Measurements from ENCODE around the gene AKAP6.

AKAP6 gene

DNA sequence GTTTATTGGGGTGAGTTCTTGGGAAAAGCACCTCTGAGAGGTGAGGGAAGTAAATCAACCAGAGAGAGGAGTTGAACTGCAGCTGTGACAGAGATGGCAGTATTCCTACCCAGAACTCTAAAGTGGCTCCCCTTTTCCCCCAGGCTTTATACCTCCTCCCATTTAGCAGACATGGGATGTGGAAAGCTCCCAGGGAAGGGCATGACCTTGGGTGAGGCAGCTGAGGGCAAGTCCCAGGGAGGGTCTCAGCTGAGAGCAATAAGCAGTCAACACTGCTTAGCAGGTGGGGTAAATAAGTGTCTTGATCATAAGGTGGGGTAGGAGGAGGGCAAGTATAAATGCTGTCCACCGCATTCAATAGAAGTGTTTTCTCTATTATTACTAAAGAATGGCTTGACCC is 143.0 kb downstream of the AKAP6 start:
- no peak for FAIRE-seq
- no peak for DNase-seq (ENCODE audit: insufficient read length, low spot score)

DNA sequence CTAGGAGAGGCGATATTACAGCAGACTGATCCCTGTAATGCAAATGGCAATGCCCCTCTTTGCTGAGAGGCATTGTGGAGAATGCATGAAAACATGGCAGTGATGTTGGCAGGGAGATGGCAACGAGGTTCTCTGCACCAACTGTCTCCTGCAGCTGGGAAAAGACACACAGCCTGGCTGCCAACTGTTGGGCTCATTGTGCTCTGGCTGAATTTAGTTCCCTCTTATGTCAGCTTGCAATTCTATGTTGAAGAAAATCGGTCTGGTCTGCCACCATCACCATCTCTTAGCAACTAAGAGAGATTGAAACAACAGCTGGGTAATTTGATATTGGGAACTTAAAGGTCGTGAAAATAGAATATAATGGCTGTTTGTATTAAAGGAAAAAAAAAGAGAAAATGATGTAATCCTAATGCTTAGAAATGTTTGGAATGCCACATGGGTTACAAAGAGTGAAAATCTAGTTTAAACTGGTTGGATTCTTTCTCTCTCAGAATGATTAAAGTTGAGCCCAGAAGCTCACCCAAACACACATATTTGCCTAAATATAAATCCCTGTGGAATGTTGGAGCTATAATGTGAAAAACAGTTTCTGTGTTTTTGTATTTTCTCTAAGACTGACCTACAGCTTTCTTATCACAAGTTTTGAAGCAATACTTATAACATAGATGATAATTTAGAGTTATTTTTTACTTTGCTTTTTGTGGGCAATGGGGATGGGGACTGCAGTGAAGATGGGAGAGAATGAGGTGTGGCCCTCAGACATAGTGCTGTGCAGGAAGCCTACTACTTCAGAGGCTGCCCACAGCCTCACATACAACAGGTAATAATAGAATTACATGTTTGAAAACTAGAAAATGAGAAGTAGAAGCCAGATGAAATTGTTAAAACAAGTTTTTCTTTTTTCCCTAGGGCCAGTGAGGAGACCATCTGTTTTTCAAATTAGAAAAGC is 143.7 kb downstream of the AKAP6 start:
- DNase-seq (ENCODE audit: insufficient read length, low spot score) (peak; percentile 10), FAIRE-seq (no peak)

- FAIRE-seq = no peak
- no peak for DNase-seq (ENCODE audit: insufficient read length, low spot score)
Measured at GRCh38 chr14:32473464-32473855, 144.4 kb downstream of the AKAP6 start.

GRCh38 chr14:32474478-32475195 is 145.5 kb downstream of the AKAP6 start:
- no peak for DNase-seq (ENCODE audit: insufficient read length, low spot score)

DNA sequence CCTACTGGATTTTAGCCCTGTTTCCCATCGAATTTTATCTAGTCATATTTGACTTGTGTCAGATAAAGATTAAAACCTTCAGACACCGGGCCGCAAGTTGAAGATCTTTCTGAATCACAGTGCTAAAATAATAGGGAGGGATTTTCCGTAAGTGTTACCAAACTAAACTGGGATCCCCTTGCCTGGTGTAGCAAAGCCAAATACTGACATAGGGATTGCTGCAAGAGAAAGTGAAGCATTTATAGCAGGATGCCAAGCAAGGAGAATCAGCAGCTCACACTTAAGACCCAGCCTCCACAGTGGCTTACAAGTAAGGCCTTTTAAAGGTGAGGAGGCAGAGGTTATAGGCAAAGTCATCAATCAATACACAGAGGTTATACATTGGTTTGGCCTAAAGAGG is 147.4 kb downstream of the AKAP6 start:
- DNase-seq (ENCODE audit: insufficient read length, low spot score) = no peak
- FAIRE-seq = no peak

More at GRCh38 chr14:32474478-32475195, 145.5 kb downstream of the AKAP6 start:
- FAIRE-seq = no peak

DNA sequence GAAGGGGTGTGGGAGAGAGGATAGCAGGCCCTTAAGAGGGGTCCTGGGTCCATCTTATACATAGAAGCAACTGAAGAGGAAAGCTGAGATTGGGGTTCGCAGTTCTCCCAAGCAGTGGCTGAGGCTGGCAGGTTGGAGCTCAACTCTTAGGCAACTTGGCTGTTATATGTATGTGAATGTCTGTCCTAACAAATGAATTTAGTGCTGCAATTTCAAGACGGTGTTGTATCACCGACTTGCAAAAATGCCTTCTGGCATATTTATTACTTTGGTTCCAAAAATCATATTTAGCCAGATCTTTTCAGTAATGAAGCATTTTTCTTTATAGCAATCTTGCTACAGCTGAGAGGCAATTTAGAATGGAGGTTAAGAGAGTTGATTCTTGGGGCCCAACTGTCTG is 148.3 kb downstream of the AKAP6 start:
- DNase-seq (ENCODE audit: insufficient read length, low spot score) (no peak), FAIRE-seq (no peak)

DNA sequence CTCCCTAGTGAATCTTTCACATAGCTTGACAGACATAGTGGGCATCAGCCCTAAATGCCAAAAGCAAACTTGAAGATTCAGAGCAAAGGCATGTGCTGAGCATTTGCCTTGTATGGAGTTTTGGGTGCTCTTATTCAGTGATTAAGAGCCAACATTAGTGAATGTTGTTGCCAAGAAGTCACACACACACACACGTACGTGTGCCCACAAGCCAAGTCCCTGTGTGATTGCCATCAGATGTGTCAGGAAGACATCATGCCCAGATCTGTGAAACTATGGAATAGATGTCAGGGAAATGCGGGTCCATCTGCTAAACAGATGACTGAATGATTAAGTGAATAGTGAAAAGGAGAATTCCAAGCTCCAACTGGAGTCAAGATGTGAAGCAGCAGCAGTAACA is 149.0 kb downstream of the AKAP6 start:
- FAIRE-seq = no peak

DNA sequence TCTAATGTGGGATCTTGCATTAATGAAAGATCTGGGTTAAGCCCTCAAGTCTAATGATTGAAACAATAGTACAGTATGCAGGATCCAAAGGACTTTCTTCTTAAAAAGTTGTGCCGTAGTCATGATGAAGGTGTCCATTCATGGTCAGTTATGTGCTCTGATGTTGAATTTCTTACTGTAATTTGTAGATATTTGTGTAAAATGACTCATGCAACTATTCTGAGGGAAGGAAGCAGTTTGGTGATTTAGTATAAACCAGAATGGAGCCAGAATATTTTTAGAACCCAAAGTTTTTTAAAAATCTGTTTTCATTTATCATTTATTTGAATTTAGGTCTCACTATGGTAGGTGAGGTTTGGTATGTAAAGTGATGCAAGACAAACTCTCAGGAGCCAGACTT is 151.2 kb downstream of the AKAP6 start:
- no peak for FAIRE-seq
- DNase-seq (ENCODE audit: insufficient read length, low spot score) = no peak

More for the DNA sequence above, 149.0 kb downstream of the AKAP6 start:
- no peak for DNase-seq (ENCODE audit: insufficient read length, low spot score)

DNA sequence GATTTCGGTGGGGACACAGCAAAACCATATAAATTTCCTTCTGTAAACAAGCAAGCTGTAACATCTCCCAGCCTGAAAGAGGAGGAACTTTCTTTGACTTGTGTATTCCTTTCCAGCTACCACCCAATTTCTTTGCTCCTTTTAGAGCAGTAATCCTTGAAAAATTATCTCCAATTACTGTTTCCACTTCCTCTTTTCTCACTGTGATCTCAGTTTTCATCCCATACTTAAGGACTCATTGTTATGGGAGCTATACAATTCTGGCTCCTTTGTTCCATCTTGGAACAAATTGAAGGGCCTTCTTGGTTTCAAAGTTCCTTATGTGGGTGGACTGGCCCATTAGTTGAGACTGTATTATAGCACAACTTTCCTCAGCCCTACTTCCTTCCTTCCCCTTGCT is 152.6 kb downstream of the AKAP6 start:
- FAIRE-seq = no peak
- DNase-seq (ENCODE audit: insufficient read length, low spot score) = no peak

- DNase-seq (ENCODE audit: insufficient read length, low spot score) = no peak
- no peak for FAIRE-seq
Measured at GRCh38 chr14:32491416-32492016, 162.4 kb downstream of the AKAP6 start.

DNA sequence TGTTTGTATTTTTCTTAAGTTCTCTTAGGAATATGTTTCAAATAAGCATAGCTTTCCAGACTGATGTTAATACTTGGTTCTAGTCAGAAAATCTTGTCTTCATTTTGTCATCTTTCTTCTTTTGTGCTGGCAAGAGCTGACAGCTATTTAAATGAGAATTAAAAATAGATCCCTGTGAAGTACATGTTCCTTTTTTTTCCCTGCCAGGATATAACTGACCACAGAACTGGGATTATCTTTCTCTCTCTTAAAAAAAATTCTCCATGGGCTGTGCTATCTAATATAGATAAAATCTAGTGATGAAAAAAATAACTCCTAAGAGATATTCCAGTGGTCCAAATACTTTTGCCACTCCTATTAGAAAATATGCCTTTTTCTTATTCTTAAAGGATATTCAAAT is 163.4 kb downstream of the AKAP6 start:
- FAIRE-seq (no peak), DNase-seq (ENCODE audit: insufficient read length, low spot score) (no peak)

- FAIRE-seq = no peak
- DNase-seq (ENCODE audit: insufficient read length, low spot score) = no peak
Measured at GRCh38 chr14:32494609-32495434, 165.7 kb downstream of the AKAP6 start.

DNA sequence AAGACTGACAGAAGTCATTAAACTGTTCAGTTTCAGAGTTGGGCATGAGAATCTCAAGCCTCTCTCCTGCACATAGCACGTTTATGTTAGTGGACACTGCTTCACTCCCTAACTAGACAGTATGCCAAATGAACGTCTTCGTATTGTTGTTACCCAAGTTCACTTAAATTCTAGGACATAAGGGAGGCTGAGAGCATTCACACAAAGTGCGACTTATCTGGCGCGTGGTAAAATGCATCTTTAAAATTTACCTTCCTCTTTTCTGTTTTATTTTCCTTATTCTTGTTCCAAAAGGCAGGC is 166.3 kb downstream of the AKAP6 start:
- DNase-seq (ENCODE audit: insufficient read length, low spot score) = no peak
- no peak for FAIRE-seq

DNA sequence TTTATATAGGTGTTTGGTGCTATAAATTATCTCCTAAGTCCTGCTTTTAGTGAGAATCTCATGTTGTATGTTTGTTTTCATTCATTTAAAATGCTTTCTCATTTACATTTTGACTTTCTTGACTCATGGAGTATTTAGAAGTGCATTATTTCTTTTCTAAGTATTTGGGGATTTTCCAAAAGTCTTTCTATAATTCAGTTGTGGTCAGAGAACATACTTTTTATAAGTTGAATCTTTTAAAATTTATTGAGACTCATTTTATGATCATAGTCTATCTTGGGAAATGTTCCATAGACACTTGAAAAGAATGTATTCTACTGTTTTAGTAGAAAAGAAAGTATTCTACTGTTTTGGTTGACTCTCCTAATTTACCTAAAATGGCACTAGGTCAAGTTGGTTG is 168.2 kb downstream of the AKAP6 start:
- FAIRE-seq = no peak
- no peak for DNase-seq (ENCODE audit: insufficient read length, low spot score)

DNA sequence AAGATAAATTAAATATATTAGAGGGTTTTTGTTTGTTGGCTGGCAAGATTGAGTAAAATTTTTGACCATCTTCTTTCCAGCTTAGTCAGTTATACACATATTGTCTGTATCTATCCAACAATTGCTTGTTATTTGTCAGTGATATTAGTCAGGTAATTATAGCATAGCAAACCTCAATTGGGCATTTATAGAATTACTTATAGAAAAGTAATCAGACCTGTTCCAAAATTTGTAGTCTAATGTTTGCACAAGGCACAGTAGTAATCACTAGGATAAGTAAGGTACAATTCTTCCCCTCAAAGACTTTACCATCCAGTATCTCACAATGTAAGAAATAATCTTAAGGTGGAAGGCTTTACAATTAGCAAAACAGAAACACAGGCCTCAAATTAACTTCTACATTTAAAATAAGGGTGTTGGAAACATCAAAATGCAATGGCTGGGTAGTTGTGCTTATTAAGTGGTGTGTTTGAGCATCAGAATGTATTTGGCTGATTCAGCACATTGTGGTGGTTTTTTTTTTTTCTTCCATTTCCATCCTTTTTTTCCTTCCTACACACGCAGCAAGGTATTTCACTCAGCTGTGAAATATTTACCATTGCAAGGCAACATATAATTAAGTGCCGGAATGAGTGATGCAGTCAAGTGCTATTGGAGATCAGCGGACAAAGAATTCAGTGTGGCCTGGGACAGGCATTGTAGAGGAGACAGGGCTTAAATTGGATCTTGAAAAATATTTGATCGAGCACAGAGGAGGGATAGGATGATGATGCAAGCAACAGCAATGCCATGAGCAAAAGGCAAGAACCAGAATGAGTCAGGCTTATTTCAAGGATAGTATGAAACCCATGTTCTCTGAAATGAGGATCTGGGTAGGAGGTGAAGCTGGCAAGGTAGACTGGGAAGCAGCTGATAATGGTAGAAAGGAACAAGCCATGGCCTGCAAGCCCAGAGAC is 178.2 kb downstream of the AKAP6 start:
- DNase-seq (ENCODE audit: insufficient read length, low spot score) (no peak), FAIRE-seq (no peak)

DNA sequence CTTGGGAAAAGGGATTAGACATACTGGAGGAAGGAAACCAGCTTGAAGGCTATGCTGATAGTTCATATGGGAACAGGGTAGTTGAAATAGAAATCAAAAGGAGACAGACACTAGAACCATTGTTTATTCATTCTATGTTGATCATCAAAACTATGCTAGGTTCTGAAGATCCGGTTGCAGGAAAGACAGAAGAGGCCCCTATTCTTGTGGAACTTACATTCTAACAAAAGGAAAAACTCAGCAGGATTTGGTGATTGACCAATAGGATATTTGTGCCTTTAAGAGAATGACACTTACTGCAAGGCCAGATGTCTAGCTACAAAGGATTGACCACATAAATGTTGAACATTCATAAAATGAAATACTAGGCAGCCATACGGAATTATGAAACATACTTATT is 179.2 kb downstream of the AKAP6 start:
- FAIRE-seq (no peak), DNase-seq (ENCODE audit: insufficient read length, low spot score) (no peak)

DNA sequence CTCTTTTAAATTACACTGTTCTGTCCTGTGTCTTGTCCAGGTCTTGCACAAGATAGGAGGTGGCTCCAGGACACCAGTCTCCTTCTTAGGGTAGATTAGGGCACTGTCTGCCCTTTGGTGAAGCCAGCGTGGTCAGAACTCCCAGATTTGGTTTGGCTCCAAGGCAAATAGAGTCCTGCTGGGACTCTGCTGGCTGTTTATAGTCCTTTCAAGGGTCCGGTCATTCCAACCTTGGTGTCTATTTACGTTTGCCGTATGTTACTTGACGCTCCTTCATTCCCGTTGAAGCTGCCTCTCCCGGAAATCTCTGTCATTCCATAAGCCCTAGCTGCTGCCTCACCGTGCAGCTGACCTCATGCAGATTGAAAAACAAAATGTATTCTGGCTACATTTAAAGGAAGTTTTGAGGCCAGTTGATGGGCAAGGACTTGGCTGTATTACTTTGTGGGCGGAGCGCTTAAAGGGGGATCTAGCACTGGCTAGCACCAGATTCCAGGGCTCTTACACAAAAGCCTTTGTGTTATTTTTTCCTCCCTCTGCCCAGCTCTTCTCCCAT is 180.6 kb downstream of the AKAP6 start:
- peak; percentile 25 for DNase-seq (ENCODE audit: insufficient read length, low spot score)
- peak; percentile 70 for FAIRE-seq

DNA sequence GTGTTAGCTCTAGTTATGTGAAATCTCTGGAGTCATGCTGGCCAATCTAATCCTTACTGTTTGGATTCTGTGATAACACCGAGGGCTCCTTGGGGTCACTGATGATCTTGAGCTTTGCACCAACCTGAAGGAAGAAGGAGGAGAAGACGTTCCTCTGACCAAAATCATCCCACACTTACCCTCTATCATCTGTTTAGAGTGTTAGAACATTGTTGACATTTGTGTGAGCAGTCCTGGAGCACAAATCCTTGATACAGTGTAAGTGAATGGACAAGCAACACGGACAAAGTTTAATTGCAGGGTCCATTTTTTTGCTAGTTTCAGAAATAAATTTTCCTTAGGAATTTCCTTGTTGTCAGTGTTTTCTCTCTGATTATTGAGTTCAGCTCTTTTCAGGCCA is 181.7 kb downstream of the AKAP6 start:
- FAIRE-seq (no peak), DNase-seq (ENCODE audit: insufficient read length, low spot score) (no peak)

GRCh38 chr14:32512348-32512747 is 183.2 kb downstream of the AKAP6 start:
- no peak for FAIRE-seq
- no peak for DNase-seq (ENCODE audit: insufficient read length, low spot score)

Measured in HTR-8/SVneo (cell line).